RCC 7860 (cell line): ENCODE data around the gene GBE1.
"Not testable (repeated sequence)": the region's sequence is repeated elsewhere in the genome, so short reads cannot be mapped to it uniquely, and the experiment has no call there.

ENCODE experiments used
- DNase-seq: peaks from one replicate; pipeline ENCODE4 v3.0.0-alpha.2; 2015; ENCODE audit warnings: low spot score
- FAIRE-seq: peaks from 2 replicates; lab custom pipeline; 2012; peaks lifted over from hg19 to GRCh38; lab: Jason Lieb, UNC

GBE1 gene

DNA sequence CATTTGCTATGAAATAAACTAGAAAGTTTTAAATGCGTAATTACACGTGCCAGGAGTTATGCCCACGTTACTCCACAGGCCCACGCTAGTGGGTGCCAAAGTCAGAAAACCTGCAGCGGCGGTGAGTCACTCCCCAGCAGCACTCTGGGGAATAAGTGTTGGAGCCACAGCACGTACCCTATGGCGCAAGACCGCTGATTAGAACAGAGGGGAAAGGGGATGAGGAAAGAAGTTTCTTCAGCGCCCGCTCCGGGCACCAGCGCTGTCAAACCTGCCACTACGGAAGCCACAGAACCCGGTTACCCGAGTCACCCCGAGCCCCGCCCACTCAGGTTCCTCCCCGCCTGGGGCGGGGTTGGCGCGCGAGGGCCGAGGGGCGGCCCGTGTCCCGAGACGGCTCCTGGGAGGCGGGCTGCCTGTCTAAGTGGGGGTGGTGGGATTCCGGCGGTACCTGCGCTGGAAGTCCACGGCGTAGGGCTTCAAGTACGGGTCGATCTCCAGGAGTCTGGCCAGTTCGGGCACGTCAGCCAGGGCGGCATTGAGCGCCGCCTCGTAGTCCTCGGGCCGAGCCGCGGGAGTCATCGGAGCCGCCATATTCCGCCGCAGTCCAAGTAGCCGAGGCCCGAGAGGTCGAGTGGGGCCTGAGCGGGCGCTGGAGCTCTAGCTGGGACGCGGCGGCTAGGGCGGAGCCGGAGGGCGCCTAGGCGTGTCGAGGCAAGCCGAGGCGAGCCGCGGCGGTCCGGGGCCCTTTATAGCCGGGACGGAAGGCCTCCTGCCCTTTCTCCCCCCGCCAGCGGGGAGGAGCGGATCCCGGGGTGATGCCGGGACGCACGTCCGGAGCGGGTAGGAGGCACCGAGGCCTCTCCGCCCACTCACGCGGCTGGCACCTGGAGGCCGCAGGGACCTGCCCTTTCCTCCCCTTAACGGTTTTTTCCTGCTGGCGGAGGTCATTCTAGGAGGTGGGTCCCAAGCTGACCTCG, at the start of gene GBE1:
Gene GBE1, minus strand, starts transcription at position 722 of the 980 bp plus-strand sequence. Its CDS starts 128 bp downstream, at position 594.
- DNase-seq: peak; percentile 87
- peak; percentile 66 for FAIRE-seq

DNA sequence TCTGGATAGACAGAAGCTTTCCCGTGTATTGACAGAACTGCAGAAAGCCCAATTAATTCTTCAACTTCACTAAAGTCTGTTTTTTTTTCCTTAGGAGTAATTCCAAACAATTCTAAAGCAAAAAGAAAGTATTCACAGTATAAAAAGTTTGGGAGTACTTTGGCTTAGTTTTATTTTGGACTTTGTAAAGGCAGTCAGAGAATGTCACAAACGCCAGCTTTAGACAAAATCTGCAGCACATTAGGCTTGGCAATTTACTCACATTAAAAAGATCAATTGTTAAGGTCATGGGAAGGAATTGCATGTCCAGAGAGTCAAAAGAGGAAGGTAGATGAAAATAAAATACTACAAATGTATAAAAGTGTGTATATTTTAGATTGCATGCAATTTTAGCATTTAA, 47.5 kb upstream of the GBE1 start:
- DNase-seq (no peak), FAIRE-seq (no peak)

- DNase-seq (no peak), FAIRE-seq (no peak)
Measured at GRCh38 chr3:81799403-81799802, 38.0 kb upstream of the GBE1 start.

DNA sequence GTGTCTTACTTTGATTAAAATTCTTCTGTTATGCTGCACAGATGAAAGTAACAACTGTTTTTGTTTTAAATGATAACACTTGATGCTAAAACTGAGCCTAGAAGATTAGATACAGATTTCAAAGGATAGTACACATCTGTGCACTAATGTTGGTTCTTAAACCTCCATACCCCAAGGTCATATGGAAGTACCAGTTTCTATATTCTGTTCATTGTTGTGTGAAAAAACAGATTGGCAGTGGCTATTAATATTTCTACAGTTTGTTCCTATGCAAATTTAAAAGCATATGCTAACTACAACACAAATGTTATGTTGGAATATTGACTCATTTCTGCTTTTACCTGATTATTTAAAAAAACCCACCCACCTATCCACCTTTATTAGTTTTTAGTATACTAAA, 32.0 kb upstream of the GBE1 start:
- no peak for DNase-seq
- FAIRE-seq: no peak

DNA sequence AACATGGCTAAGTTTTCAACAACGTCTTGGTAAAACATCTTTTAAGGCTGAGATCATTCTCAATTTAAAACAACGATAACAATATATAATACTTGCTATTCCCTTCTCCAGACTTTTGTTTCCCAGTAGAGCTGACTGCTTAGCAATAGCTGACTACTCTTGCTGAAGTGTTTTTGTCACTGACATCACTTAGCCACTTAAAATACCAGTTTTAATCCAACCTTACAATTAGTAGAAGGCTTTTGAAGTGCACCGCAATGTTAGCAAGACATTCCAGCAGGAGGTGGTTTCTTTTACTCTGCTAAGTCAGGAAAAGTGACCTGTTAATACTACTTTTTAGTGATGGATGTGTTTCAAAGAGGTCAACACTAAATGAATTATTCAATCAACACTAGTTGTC, 28.7 kb upstream of the GBE1 start:
- FAIRE-seq (no peak), DNase-seq (no peak)

- FAIRE-seq (no peak), DNase-seq (no peak)
Measured at GRCh38 chr3:81789691-81790090, 28.2 kb upstream of the GBE1 start.

- no peak for FAIRE-seq
- no peak for DNase-seq
Measured at GRCh38 chr3:81788610-81789009, 27.2 kb upstream of the GBE1 start.

DNA sequence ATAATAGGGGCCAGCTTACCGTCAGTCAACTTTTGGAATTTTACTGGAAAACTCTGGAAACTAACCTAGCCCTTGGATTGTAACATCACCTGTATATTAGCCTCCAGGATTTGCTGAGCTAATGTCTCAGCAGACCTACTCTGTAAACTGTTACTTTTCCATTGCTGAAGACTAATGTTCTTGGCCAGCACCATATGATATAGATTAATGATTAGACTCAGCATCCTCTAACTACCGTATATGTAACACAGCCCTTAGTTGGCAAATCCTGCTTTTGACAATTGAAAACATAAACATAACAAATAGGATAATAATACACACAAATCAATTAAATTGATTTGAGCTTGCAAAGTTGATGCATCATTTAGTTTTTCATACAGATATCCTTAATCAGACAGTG, 26.6 kb upstream of the GBE1 start:
- DNase-seq: no peak
- no peak for FAIRE-seq

GRCh38 chr3:81782585-81782984, 21.1 kb upstream of the GBE1 start:
- DNase-seq (no peak), FAIRE-seq (no peak)

DNA sequence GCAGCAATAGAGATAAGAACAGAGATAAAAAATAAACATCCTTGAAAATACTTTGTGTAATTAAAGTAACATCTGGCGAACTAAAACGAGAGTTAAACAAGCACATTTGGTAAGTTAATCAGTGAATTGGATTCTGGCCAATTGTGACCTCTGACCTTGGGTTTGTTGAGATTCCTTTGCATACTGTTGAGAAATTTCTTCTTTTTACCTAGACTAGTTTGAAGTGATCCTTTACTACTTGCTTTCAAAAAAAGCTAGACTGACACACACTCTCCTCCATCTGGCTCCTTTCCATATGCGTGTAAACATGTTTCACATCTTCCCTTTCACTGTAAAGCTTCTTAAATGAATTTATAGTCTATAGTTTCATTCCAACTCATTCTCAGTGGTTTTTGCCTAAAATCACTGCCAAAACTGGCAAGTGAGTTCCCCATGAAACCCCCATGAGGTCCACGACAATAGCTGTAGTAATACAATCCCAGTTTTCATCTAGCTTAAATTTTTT, 17.3 kb upstream of the GBE1 start:
- FAIRE-seq: no peak
- no peak for DNase-seq

DNA sequence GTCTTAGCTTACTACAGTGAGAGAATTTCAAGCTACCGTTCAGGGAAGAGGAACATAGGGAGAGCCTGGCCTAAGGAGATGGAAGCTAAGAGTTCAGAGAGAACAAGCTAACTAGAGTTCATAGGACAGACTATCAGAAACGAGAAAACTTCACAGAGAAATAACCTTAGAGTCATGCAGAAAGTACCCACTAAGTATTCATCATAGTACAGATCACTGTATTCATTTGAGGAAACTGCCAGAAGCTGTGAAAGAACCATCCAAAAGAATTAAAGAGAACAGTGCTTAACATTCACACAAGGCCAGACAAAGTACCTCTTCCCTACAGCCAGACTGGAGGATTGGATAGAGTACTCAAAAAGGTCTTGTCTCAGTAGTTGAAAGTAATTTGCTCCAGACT, 15.2 kb upstream of the GBE1 start:
- FAIRE-seq (no peak), DNase-seq (no peak)

DNA sequence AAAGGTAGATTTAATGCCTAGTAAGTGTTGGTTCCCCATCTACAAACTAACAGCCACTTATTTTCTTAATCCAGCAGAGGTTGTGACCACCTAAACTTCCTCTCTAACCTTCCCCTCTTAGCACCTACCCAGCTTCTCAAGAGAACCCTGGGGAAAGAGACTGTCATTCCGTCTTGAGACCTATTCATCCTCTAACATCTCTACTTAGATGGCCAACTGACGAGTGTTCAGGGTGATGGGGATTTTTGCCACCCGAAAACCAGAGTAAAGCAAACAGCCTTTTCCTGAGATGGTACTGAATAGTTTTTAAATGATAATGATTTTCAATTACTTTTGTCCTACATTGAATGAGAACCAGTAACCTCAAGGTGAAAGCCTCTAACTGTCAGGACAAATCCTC, 9.3 kb upstream of the GBE1 start:
- DNase-seq (no peak), FAIRE-seq (no peak)

DNA sequence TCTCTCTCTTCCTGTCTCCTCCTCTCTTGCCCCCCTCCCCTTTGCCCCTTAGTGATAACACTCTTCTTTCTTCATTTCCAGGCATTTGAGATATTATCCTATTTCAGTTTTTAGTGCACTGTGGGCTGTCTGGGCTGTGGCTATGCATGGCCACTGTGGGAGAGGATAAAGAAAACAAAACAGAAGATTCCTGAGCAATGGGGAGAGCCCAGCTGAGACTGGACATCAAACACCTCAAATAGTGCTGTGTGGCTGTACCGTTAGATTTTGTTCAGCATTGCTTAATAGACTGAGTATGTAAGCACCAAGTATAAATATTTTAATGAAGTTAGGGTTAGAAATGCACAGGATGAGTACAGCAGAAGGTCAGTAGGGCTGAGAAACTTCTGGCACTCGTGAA, 7.9 kb upstream of the GBE1 start:
- FAIRE-seq (no peak), DNase-seq (no peak)

DNA sequence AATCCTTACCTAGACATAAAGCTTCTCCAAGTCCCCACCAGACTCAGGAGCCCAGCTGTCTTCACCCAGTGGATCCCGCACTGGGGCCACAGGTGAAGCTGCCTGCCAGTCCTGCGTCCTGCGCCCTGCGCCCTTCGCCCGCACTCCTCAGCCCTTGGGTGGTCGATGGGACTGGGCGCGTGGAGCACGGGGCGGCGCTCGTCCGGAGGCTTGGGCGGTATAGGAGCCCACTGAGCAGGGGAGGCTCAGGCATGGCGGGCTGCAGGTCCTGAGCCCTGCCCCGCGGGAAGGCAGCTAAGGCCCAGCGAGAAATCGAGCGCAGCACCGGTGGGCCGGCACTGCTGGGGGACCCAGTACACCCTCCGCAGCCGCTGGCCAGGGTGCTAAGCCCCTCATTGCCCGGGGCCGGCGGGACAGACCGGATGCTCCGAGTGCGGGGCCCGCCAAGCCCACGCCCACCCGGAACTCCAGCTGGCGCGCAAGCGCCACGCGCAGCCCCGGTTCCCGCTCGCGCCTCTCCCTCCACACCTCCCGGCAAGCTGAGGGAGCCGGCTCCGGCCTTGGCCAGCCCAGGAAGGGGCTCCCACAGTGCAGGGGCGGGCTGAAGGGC, 5.9 kb upstream of the GBE1 start:
- FAIRE-seq, DNase-seq: not testable (repeated sequence)

- DNase-seq: no peak
- FAIRE-seq: no peak
Measured at GRCh38 chr3:81765400-81765799, 4.0 kb upstream of the GBE1 start.

DNA sequence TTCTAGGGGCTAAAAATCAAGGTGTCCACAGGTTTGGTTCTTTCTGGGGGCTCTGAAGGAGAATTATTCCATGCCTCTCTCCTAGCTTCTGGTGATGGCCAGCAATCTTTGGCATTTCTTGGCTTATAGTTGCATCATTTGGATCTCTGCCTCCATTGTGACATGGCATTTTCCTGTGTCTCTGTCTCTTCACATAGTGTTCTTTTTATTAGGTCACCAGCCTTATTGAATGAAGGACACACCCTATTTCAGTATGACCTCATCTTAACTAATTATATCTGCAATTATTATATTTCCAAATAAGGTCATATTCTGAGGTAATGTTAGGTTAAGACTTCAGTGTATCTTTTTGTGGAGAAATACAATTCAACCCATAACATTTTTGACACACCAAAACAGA, 3.2 kb upstream of the GBE1 start:
- DNase-seq (no peak), FAIRE-seq (no peak)

GRCh38 chr3:81764002-81764401, 2.6 kb upstream of the GBE1 start:
- FAIRE-seq: no peak

GRCh38 chr3:81763001-81763400, 1.6 kb upstream of the GBE1 start:
- FAIRE-seq (no peak), DNase-seq (no peak)

More at GRCh38 chr3:81764002-81764401, 2.6 kb upstream of the GBE1 start:
- no peak for DNase-seq

GRCh38 chr3:81761904-81762580, 597 bp upstream of the GBE1 start:
- no peak for FAIRE-seq
- DNase-seq: no peak

GRCh38 chr3:81760215-81760614, 1.2 kb downstream of the GBE1 start:
- FAIRE-seq (no peak), DNase-seq (no peak)

DNA sequence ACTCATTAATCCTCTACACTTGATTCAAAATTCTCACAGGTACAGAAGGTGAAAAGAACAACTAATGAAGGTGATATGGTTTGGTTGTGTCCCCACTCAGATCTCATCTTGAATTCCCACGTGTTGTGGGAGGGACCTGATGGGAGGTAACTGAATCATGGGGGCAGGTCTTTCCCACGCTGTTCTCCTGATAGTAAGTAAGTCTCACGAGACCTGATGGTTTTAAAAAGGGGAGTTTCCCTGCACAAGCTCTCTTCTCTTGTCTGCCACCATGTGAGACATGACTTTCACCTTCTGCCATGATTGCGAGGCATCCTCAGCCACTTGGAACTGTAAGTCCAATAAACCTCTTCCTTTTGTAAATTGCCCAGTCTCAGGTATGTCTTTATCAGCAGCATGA, 2.7 kb downstream of the GBE1 start:
- DNase-seq, FAIRE-seq: not testable (repeated sequence)
